NOMO-1 (cell line): ENCODE data around the gene CTSL.
A peak's percentile ranks its signal among the peaks of the same experiment; 100 is the strongest.
"Not testable (repeated sequence)": the region's sequence is repeated elsewhere in the genome, so short reads cannot be mapped to it uniquely, and the experiment has no call there.

ENCODE experiments used
- DNase-seq, 2 experiments: peaks; one replicate each; lab custom pipeline; 2025; ENCODE audit not compliant: unreplicated experiment in 2 of 2; lab: John Stamatoyannopoulos, UW

The CTSL gene

DNA sequence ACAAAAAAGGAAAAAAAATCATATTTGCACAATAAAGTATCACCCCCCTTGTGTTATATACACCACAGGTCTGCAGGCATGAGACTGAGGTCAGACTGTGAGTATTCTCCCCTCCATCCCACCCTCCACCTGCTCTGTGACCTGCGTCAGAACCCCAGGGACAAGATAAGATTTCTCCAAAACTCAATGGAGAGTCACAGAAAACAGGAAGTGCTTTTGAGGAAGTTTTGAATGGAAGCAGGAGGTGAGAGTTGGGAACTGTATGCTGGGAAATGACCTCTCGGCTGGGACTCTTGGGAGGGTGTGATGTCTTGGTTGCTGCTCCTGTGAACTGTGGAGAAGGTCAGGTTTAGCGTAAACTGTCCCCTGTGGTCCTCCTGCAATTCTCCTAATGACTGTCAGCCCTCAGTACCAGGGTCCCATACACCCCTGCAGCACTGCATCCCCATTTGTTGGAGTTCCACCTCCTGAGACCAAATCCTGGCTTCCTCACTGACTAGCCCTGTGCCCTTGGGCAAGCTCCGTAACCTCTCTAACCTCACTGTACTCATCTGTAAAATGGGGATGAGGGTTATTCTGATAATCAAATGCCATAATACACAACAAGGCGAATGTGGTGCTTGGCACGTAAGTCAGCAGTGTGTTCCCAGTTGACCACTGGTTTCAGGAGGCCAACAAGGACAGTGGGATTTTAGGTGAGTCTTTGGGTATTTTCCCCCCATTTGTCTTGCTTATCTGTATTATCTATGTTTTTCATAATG lies 6.9 kb upstream of the CTSL start:
- DNase-seq: no peak

- DNase-seq: no peak
Observed at GRCh38 chr9:87720173-87720572, 5.7 kb upstream of the CTSL start.

- DNase-seq: peak; percentile 45 to 77
Observed at GRCh38 chr9:87722393-87723088, 3.4 kb upstream of the CTSL start.

DNA sequence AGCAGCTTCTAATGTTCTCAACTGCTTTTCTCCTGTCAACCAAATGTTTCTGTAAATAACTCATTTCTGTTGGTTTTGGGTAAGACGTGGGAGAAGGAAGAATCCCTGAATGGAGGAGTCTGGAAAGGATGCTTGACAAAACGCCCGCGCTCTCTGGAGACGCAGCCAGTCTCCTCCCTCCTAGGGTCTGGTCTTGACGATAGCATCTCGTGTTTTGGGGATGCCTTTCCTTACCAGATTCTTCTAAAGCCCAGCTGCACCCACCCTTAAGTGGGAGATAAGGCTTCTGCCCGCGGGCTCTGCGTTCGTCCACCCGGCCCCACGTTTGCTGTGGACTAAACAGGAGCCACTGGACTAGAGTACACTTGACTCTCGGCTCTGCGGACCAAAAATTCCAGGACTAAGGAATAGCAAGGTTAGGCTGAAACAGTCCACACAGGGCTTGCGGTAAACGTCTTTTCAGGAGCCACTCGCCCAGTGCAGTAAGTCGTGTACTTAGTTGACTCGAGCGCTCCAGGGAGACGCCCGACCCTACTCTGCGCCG lies 491 bp upstream of the CTSL start:
- no peak for DNase-seq

- no peak for DNase-seq
Observed at GRCh38 chr9:87729246-87729645, 3.3 kb downstream of the CTSL start.

- no peak for DNase-seq
Observed at GRCh38 chr9:87731321-87731720, 5.4 kb downstream of the CTSL start.

DNA sequence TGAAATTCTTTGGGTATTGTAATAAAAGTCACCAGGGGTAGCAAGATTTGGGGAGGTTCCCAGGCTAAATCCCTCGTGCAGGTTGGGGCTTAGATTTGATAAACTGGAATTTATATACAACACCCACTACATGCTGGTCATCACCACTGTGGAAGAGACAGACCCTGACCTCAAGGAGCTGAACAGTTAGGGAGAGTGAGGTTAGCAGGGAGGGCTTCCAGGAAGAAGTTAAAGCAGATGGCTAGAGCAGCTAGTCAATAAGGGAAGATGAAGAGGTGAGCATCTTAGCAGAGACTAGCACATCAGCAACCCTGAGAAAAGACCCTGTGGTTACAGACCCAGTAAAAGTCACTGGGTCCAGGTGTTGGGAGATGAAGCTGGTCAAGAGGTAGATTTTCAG lies 6.4 kb downstream of the CTSL start:
- no peak for DNase-seq

DNA sequence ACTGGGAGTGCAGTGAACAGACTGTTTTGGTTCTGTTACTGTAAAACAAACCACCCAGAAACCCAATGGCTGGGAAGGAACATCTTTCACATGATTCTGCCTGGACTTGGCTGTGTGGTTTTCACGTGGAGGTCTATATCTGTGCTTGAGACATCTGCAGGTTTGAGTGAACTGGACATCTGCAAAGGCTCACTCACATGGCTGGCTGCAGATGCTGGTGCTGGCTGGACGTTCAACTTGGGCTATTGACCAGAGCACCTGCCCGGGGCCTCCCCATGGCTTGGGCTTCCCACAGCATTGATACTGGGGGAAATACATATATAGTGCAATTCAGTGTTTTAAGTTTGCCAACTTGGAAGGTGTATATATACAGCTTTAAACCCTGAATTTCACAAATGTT lies 6.8 kb downstream of the CTSL start:
- no peak for DNase-seq

DNA sequence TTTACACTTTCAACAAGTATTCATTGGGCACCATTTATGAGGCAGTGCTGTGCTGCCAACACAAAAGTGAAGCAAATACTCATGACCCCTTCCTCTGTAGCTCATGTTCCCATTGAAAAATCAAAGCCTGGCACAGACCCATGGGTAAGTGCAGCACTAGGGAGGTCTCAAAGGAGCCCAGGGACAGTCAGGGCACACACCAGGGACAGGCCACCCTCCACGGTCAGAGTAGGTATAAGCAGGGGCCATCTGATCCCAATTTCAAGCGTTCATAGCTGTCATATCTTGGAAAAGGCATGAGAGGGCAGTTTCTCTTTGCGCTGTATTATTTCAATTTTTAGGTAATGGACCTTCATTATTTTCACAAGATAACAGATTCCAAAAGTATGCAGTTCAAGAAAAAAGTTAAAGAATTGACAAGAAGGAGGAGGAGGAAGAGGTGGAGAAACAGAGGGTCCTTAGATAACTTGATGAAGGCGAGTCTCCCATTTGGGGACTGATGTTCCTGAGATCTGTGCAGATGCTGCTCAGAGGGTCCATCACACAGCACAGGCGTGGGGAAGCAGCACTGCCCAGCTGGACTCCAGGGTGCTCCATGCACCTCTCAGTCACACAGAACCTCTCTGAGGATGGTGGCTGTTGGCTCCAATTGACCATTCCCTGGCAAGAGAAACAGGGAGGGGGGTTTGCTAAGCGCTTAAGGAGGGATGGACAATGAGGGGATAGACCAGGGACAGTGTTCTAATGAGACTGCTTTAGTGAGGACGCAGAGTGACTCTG lies 7.5 kb downstream of the CTSL start:
- DNase-seq: no peak

GRCh38 chr9:87734106-87734505 lies 8.2 kb downstream of the CTSL start:
- no peak for DNase-seq

DNA sequence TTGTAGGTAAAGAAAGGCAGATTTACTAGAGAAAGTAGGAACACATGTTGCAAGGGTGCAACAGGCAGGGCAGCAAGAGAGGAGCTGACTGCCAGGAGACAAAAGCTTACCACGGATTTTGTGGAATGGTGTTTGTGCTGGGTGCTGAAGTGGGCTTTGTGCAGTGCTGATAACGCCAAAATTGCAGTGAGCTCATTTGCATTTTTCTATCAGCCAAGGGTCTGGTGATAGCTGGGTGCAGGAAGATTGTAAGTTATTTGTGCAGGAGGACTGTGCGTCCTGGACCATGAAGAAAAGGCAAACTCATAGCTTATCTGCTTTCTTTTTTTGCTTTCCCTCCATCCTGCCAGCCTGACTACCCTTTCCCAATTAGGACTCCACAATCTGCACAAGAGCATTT lies 13.6 kb downstream of the CTSL start:
- no peak for DNase-seq

DNA sequence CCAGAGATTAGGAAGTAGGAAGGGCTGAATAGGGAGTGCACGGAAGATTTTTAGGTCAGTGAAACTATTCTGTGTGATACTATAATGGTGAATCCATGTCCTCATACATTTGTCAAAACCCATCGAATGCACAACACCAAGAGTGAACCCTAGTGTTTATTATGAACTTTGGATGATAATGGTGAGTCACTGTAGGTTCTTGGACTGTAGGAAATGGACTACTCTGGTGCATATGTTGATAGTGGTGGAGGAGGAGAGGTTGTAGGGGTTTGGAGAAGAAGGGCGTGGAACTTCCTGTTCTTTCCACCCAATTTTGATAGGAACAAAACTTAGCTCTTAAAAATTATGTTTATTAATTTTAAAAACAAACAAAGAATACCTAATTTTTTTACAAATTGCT lies 14.3 kb downstream of the CTSL start:
- no peak for DNase-seq

GRCh38 chr9:87741326-87741725 lies 15.4 kb downstream of the CTSL start:
- DNase-seq: no peak

DNA sequence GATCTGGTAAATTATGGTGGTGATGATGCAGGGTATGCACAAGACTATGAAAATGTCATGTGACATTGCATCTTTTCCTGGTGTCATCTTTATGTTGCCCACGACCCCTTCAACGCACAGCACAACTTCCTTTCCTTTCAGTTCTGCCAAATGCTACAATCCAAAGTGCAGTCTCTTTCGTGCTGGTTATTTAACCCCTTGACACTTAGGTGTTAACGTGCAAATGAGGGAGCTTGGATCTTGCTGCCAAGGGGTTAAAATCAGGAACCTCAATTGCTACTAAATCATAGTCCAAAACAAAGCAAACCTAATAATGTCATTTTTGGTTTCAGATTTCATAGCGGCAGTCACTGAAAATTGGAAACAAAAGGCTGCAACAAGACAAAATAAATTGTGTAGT lies 16.0 kb downstream of the CTSL start:
- no peak for DNase-seq

DNA sequence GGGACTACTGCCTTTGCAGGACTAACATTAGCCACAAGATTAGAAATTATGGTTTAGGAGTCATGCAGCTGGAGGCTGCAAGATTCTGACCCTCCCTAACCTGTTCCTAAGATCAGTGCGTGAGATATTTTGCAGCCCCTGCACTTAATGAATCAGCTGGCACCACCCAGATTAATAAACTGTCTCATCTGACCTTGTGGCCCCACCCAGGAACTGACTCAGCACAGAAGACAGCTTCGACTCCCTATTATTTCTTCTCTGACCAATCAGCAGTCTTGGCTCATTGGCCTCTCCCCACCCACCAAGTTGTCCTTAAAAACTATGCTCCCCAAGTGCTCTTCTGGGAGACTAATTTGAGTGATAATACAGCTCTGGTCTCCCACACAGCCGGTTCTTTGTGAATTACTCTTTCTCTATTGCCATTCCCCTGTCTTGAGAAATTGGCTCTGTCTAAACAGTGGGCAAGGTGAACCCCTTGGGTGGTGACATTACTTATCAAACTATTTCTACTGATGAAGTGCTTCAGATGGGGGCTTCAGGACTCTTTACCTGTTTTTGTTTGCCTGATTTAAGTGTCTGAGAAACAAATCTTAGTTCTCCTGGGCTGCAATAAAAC lies 17.0 kb downstream of the CTSL start:
- no peak for DNase-seq

DNA sequence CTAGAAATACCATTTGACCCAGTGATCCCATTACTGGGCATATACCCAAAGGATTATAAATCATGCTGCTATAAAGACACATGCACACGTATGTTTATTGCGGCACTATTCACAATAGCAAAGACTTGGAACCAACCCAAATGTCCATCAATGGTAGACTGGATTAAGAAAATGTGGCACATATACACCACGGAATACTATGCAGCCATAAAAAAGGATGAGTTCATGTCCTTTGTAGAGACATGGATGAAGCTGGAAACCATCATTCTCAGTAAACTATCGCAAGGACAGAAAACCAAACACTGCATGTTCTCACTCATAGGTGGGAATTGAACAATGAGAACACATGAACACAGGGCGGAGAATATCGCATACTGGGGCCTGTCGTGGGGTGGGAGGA lies 18.3 kb downstream of the CTSL start:
- not testable (repeated sequence) for DNase-seq

GRCh38 chr9:87746186-87746585 lies 20.3 kb downstream of the CTSL start:
- DNase-seq: no peak

- no peak for DNase-seq
Observed at GRCh38 chr9:87748881-87749280, 23.0 kb downstream of the CTSL start.

DNA sequence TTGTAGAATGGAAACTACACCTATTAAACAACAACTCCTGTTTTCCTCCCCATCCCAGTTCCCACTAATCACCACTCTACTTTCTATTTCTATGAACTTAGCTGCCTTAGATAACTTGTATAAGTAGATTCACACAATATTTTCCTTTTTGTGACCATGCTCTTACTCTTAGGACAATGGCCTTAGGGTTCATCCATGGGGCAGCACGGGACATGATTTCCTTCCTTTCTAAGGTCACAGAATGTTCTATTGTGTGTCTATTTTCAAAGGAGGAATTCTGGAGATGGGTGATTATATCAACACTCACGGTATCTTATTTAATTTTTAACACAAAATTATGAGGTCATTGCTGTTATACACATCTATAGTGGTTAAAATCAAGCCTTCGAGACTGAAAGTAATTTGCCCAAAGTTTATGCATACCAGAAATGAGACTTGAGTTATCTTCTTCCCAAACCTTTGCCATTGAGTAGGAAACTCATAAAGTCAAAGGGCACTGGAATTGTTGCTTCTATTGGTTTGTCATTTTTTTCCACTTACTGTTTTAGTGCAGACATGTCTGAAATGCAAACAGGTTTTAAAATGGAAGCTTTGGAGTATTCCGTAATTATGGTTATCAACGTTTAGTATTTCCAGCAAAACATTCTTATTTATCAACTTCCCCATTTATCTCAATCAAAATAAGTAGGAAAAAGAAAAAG lies 23.6 kb downstream of the CTSL start:
- DNase-seq: no peak

DNA sequence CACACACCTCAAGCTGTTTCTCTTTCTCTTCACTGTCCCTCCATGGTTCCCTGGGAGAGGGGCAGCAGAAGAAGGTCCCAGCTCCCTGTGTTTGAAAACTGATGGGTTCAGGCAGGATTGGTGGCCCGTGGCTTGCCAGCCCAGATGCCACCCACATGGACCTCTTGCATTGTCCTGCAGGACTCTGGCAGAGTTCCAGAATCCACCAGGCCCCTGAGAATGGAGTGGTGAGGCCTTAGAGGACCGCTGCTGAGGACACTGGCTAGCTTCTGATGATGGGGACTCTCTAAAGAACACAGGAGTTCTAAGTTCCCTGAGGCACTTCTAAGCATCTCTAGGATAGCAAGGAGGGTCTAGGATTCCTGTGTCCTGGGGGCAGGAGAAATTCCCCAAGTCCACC lies 24.8 kb downstream of the CTSL start:
- DNase-seq: no peak
